ENCODE results near the gene GRAMD1B.

- TF ChIP-seq CTCF (IDR thresholded peaks at IDR 0.05) = no peak
- TF ChIP-seq POLR2A (IDR thresholded peaks at IDR 0.05) = no peak
Measured at GRCh38 chr11:123608945-123609344, 178.9 kb downstream of the GRAMD1B start.
